T-helper 1 cell treated with Interleukin-12 subunit alpha and Interleukin-12 subunit beta and Interleukin-4 antibody, amounts not matched to agents 30 μg/mL and 1 μg/mL, for 36 hours (primary cell): ENCODE results near the gene BMF.
"Not testable (repeated sequence)": the region's sequence is repeated elsewhere in the genome, so short reads cannot be mapped to it uniquely, and the experiment has no call there.

Source experiments
- H3K27ac Mint-ChIP-seq: one replicate; pipeline ENCODE4 v1.8.0; 2021; ENCODE audit warnings: mild to moderate bottlenecking, mixed read lengths
- H3K27me3 Mint-ChIP-seq: one replicate; pipeline ENCODE4 v1.8.0; 2021; ENCODE audit warnings: low read depth, mixed read lengths
- H3K36me3 Mint-ChIP-seq: one replicate; pipeline ENCODE4 v1.8.0; 2021; ENCODE audit warnings: low read depth, mixed read lengths
- H3K4me1 Mint-ChIP-seq: one replicate; pipeline ENCODE4 v1.8.0; 2021; ENCODE audit warnings: low read depth, mixed read lengths
- H3K4me3 Mint-ChIP-seq: one replicate; pipeline ENCODE4 v1.8.0; 2021; ENCODE audit warnings: mild to moderate bottlenecking, moderate library complexity, mixed read lengths
- H3K9me3 Mint-ChIP-seq: one replicate; pipeline ENCODE4 v1.8.0; 2021; ENCODE audit warnings: mixed read lengths

Gene BMF, protein sequence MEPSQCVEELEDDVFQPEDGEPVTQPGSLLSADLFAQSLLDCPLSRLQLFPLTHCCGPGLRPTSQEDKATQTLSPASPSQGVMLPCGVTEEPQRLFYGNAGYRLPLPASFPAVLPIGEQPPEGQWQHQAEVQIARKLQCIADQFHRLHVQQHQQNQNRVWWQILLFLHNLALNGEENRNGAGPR

DNA sequence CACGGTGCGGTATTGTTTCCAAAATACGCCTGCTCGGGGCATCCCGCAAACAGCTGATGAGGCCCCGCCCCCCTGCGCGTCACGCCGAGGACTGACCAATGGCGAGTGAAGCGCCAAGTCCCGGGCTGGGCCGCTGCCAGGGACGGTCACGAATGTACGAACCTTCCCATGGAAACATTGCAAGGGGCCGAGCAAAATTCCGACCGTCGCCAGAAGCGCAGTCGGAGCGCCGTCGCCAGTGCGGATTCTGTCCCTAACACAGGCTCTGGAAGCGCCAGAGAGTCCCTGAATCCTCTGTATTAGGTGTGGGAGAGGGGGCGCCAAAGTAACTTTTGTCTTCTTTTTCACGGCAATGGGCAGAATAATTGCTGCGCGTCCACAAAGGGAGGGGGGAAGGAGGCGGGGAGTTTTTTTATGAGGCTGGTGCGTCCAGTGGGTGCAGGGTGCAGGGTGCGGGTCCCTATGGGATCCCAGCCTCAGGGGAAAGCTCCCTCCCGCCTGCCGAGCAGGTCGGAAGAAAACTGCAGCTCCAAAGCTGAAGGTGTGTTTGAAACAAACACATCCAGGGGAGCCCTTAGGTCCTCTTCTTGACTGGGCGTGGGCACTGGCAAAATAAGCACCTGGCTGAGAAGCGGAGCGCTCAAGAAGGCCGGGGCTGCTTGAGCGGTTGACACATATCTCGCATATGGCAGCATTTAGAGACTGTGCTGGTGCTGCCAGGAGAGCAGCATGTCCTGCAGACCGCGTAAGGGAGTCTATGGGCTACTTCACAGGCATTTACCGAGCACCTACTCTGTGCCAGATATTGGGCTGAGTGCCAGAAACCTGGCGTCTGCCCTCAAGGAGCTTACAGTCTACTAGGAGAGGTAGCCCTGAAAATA, at the start of gene BMF:
Gene BMF (minus strand): TSS at position 25 of the 881 bp plus-strand sequence. CDS start 2,793 bp downstream, outside the sequence.
- peak within 1 kb of the TSS; percentile 84 for H3K27ac Mint-ChIP-seq
- H3K4me1 Mint-ChIP-seq = peaks cover 45% of the 10 kb centered on the region

DNA sequence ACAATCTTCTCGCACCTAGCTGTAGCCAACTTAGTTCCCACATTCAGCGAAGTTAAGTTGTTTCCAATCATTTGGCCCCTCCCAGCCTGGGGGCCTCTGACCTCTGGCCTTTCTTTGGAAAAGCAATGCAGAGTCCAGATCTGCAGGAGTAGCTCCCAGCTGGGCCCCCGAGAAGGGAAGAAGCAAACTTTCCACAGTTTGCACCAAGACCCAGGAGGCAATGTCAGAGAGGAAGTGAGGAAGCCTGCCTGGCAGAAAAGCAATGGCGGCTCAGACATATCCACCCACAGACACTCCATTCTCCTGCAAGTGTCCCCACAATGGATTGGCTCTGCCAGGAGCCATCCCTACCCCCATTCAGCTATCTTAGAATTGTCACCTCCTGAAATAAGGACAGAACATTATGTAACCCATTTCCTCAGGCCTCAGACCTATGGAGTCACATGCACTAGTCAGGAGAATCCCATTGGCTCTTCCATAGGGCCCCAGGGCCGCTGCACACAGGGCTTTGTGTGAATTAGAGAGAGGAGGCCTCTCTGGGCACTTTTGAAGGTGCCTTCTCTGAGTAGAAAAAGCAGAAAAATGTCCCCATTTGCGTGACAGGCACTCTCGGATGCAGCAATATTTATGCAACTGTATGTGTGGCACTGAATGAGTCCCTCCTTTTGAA, 49.2 kb upstream of the BMF start:
- no peaks in the 10 kb centered on the region for H3K36me3 Mint-ChIP-seq
- no peak overlapping the region for H3K4me3 Mint-ChIP-seq
- H3K27me3 Mint-ChIP-seq = peaks cover 4% of the 10 kb centered on the region
- H3K9me3 Mint-ChIP-seq = no peaks in the 10 kb centered on the region
- no peak overlapping the region for H3K27ac Mint-ChIP-seq
- peaks cover 3% of the 10 kb centered on the region for H3K4me1 Mint-ChIP-seq

More for the DNA sequence above, at the start of gene BMF:
- Mint-ChIP-seq H3K36me3 (peaks cover 6% of the 10 kb centered on the region), H3K27me3 (peaks cover 16% of the 10 kb centered on the region), H3K4me3 (peak within 1 kb of the TSS; percentile 93), H3K9me3 (no peaks in the 10 kb centered on the region)

DNA sequence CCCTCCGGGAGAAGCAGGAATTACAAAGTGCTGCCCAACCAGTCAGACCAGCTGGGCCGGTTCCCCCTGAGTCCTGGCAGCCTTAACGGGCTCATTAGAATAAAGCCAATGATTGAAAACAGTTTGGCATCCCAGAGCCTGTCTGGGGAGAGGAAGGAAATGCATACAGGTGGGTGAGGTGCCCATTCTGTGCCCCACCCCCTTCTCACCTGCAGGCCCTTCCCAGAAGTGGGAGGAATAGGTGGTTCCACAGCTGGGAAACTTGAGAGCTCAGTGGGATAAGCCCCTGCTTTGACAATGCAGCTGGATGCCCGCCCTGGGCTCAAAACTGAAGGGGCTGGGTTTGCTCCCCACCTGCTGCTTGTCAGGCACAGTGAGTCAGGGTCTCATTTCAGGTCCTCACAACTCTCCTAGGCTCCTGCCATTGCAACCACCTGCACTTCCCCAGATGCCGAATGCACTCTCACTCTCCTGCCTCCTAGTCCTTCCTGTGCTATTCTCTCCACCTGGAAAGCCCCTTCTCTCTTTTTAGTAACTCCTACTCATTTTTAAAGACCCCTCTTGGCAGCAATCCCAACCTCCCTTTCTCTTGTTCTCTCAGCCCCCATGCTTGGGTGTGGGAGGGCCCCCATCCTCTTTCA, 46.7 kb upstream of the BMF start:
- no peak overlapping the region for H3K4me3 Mint-ChIP-seq
- H3K36me3 Mint-ChIP-seq = no peaks in the 10 kb centered on the region
- H3K4me1 Mint-ChIP-seq = peaks cover 2% of the 10 kb centered on the region
- H3K27me3 Mint-ChIP-seq = peaks cover 13% of the 10 kb centered on the region
- no peaks in the 10 kb centered on the region for H3K9me3 Mint-ChIP-seq
- no peak overlapping the region for H3K27ac Mint-ChIP-seq

DNA sequence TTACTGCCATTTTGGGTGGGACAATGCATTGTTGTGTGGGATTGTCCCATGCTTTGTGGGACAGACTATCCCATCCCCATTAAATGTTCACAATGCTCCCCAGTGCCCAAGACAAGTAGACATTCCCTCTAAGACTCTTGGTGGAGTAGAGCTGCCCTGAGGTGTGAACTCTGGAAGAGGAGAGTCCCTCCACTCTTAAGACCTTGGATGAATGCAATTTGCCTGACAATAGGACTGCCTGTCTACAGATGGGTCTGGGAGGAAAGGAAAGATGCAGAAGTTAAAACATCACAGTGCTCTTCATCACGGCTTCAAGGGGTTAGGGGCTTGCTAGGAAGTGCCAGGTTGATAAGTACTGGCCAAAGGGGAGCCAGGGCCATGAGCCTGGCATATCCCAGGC, 46.1 kb upstream of the BMF start:
- not testable (repeated sequence) for H3K36me3 Mint-ChIP-seq, H3K27ac Mint-ChIP-seq, H3K9me3 Mint-ChIP-seq, H3K4me1 Mint-ChIP-seq, H3K4me3 Mint-ChIP-seq
- peaks cover 18% of the 10 kb centered on the region for H3K27me3 Mint-ChIP-seq

DNA sequence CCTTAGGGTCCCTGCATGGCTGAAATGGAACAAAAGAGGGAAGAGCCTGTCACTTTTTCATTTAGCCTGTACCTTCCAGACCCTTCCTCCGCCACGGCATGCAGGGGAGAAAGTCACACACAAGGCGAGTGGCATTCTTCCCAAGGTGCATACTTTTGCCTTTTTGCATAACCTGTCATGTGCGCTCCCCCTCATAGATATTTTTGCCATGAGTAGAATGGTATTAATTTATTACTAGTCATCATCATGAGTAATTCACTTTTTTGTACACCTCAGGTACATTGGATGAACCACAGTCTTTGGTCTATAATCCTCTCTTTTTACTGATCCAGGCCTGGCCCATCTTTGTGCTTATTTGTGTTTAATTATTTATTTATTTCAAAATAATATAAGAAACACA, 43.3 kb upstream of the BMF start:
- Mint-ChIP-seq H3K4me3 (no peak overlapping the region), H3K27ac (no peak overlapping the region), H3K36me3 (no peaks in the 10 kb centered on the region), H3K9me3 (no peaks in the 10 kb centered on the region), H3K4me1 (peaks cover 2% of the 10 kb centered on the region), H3K27me3 (peaks cover 24% of the 10 kb centered on the region)

DNA sequence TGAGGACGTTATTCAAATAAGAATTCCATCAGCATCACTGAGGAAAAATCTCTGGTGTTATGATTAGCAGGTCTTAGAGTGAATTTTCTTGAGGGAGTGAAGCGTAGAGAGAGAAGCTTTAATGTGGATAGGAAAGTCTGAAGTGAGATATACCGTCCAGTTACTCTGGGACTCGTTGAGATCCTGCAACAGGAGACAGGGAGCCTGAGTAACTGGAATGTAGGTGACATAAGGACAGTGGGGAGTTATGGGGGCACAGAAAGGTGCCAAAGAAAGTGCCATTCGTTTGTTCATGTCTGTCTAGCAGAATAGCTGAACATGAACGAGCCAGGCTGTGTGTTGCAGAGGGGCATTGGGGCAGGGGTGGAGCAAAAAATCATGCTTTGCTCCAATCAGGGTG, 42.8 kb upstream of the BMF start:
- H3K4me3 Mint-ChIP-seq = no peak overlapping the region
- H3K4me1 Mint-ChIP-seq = peaks cover 2% of the 10 kb centered on the region
- no peaks in the 10 kb centered on the region for H3K9me3 Mint-ChIP-seq
- H3K27me3 Mint-ChIP-seq = peaks cover 24% of the 10 kb centered on the region
- no peak overlapping the region for H3K27ac Mint-ChIP-seq
- no peaks in the 10 kb centered on the region for H3K36me3 Mint-ChIP-seq

DNA sequence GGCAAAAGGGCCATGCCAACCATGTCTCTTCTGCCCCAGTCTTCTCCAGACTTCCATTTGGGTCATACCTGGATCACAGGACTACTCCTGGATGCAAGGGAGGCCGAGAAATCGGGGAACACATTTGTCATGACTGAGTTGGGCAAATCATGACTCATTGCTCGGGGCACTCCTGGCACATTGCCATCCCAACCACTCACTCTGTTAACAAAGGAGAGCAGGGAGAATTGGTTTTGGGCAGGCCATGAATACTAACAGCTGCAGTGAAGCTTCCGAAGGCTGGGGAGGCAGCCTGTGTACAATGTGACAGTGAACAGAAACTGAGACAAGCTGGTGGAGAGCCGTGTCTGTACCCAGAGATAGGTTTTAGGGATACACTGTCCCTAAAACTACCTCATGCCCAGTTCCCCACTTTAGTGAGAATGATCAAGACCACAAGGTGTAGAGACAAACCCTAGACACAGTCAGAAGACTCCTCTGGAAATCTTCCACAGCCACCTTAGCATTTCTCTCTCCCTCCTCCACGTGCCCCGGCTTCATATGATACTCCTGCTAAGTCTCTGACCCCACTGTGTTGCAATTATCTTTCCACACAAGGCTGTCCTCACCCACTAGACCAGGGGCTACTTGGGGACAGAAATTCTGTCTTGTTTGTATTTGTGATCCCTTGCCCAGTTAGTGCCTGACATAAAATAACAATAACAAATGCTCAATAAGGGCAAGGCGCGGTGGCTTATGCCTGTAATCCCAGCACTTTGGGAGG, 41.7 kb upstream of the BMF start:
- H3K4me3 Mint-ChIP-seq = no peak overlapping the region
- H3K9me3 Mint-ChIP-seq = no peaks in the 10 kb centered on the region
- H3K36me3 Mint-ChIP-seq = no peaks in the 10 kb centered on the region
- H3K27ac Mint-ChIP-seq = no peak overlapping the region
- no peaks in the 10 kb centered on the region for H3K4me1 Mint-ChIP-seq
- H3K27me3 Mint-ChIP-seq = peaks cover 24% of the 10 kb centered on the region

DNA sequence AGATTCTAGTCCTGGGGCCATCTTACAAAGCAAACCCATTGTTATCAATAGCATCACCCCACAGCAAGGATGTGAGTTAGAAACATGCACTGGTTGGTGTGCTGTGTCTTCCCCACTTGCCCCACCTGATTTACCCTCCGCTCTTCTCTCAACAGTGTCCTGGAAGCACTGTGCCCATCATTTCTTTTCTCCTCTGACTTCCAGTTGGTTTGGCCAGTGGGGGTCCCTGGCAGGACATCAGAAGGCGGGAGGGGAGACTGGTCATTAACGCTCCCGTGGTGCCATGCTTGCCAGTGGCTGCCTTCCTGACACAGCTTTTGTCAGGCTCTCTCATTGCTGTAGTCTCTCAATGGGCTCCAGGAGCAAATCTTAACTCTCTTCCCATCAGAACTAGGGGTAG, 40.7 kb upstream of the BMF start:
- H3K4me3 Mint-ChIP-seq = no peak overlapping the region
- peaks cover 24% of the 10 kb centered on the region for H3K27me3 Mint-ChIP-seq
- H3K36me3 Mint-ChIP-seq = no peaks in the 10 kb centered on the region
- H3K9me3 Mint-ChIP-seq = no peaks in the 10 kb centered on the region
- no peaks in the 10 kb centered on the region for H3K4me1 Mint-ChIP-seq
- no peak overlapping the region for H3K27ac Mint-ChIP-seq

DNA sequence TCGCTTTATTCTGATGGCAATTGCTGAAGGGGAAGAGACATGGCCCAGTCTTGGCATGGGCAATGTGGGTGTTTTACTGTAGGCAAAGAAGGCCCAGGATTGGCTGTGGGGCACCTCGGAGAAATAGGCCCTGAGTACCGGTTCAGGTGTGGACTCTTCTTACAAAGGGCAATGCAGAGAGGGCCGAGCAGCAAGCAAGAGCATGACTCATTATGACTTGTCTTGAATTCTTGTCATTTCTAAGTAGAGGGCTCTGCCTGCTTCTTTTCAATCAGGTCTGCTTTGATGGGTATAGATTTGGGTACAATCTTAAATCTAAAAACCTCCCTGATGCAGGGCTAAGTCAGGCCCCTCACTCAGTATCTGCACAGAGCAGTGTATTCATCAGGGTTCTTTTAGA, 37.4 kb upstream of the BMF start:
- Mint-ChIP-seq H3K36me3 (no peaks in the 10 kb centered on the region), H3K27ac (no peak overlapping the region), H3K4me1 (no peaks in the 10 kb centered on the region), H3K4me3 (no peak overlapping the region), H3K9me3 (no peaks in the 10 kb centered on the region), H3K27me3 (peaks cover 22% of the 10 kb centered on the region)

DNA sequence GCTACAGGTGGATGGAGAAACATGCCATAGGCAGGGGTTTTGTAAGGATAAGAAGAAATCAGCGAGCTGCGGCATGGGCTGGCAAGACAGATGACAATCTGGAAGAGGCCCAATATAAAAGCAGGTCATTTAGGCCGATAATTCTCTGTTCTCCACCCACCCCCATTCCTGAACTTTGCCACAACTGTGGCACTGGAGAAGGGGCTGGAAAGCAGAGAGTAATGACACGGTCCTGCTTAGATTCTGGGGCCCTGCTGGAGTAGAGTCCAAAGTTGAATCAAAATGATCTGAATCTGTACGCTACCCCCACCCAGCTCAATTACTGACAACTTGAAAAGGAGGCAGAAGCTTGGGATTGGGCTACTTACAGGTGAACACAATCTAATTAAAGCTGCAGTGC, 33.7 kb upstream of the BMF start:
- Mint-ChIP-seq H3K9me3 (no peaks in the 10 kb centered on the region), H3K4me1 (no peaks in the 10 kb centered on the region), H3K27me3 (peaks cover 7% of the 10 kb centered on the region), H3K4me3 (no peak overlapping the region), H3K27ac (no peak overlapping the region), H3K36me3 (no peaks in the 10 kb centered on the region)

DNA sequence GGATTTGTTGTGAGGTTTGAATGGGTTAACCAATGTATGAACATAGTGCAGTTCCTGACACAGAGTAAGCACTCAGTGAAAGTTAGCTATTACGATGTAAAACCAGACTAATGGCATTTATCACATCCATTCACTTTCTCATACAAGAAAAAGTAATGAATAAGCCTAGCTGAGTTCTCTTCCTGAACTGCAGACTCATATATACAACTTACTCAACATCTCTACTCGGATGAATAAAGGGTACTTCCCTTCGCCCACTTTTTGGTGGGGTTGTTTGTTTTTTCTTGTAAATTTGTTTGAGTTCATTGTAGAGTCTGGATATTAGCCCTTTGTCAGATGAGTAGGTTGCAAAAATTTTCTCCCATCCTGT, 29.5 kb upstream of the BMF start:
- H3K36me3 Mint-ChIP-seq, H3K27ac Mint-ChIP-seq, H3K4me1 Mint-ChIP-seq, H3K4me3 Mint-ChIP-seq, H3K9me3 Mint-ChIP-seq, H3K27me3 Mint-ChIP-seq: not testable (repeated sequence)

DNA sequence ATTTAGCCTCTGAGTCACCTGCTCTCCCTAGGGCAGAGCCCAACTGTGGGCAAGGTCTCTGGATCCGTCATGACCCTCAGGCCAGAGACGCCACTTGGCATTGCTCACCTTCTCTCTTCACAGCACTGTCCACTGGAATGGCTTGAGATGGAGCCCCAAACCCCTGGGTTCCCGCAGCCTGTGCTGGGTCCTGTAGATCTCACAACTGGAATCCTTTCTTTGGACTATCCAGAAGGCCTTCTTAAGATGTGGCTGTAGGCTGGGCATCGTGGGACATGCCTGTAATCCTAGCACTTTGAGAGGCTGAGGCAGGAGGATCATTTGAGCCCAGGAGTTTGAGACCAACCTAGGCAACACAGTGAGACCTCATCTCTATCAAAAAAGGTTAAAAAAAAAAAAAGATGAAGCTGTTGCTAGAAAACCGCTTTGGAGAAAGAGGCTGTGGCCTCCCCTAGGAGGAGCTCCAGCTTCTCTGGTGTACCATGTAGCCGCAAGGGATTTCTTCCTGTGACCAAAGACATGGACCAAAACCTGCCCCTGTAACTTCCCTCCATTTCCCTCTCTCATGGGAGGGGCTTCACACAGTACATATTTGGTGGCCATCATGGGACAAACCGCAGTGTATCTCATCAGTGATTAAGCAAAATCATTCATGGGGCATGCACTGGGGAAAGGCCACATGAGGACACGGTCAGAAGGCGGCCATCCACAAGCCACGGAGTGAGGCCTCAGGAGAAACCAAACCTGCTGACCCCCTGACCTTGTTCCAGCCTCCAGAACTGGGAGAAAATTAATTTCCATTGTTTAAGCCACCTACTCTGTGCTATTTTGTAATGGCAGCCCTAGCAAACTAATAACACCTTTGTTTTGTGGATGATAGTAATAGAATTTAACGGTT, 28.9 kb upstream of the BMF start:
- H3K4me1 Mint-ChIP-seq = no peaks in the 10 kb centered on the region
- no peaks in the 10 kb centered on the region for H3K27me3 Mint-ChIP-seq
- no peak overlapping the region for H3K27ac Mint-ChIP-seq
- H3K36me3 Mint-ChIP-seq = no peaks in the 10 kb centered on the region
- no peaks in the 10 kb centered on the region for H3K9me3 Mint-ChIP-seq
- no peak overlapping the region for H3K4me3 Mint-ChIP-seq

DNA sequence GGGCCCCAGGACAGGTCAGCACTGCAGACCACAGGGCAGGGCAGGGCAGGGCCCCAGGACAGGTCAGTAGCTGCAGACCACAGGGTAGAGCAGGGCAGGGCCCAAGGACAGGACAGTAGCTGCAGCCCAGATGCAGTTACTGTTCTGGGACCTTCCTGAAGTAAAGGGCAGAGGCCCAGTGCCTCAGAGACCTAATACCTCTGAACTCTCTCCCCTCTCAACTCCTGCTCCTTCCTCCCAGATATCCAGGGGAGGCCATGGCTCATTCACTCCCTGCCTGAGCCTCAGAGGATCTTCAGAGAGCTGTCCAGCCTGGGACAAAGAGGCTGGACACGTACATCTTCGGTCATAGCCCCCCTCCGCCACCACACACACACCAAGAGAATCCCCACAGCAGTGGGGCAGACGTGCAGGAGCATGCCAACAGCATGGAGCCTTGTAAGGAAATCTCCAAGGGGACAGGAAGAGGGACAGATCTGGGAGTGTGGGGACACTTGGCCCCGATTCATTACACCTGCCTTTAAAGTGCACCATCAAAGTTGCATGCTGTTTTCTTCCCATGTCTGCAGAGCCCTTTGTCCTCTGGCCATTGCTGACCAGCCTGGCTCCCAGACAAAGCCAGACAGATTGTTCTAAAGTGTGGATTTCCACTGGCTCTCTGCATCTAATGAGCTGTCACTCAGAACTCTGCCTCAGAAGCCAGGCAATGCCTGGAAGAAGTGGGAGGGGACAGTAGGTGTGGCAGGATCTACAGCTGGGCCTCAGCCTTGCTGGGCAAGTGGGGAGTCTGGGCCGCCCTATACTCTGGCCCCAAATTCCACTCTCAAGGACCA, 28.0 kb upstream of the BMF start:
- no peaks in the 10 kb centered on the region for H3K9me3 Mint-ChIP-seq
- no peaks in the 10 kb centered on the region for H3K4me1 Mint-ChIP-seq
- no peak overlapping the region for H3K27ac Mint-ChIP-seq
- no peaks in the 10 kb centered on the region for H3K27me3 Mint-ChIP-seq
- H3K36me3 Mint-ChIP-seq = no peaks in the 10 kb centered on the region
- H3K4me3 Mint-ChIP-seq = no peak overlapping the region
